Lower lobe of right lung (tissue), 2 donors: ENCODE measurements around the gene HAUS7. TPM values are rescaled to one million over a fixed set of nuclear protein-coding genes. Genes with fewer than 3 reads are reported as not detected.

ENCODE experiments used
- ATAC-seq, 2 donors: fragments of 200-7000 bp; cut with Tn5 transposase; one replicate each; pipeline ENCODE4 v1.9.1; 2020 to 2022; ENCODE audit warnings: mild to moderate bottlenecking in 2 of 2, moderate library complexity in 2 of 2
- DNase-seq: peaks from one replicate; pipeline ENCODE4 v3.0.0-alpha.2; 2020
- H3K27ac ChIP-seq: fragments of 200-600 bp; one replicate; pipeline ENCODE4 v1.8.0; 2022
- H3K27me3 ChIP-seq: fragments of 200-600 bp; one replicate; pipeline ENCODE4 v1.8.0; 2022; ENCODE audit warnings: low read depth
- H3K36me3 ChIP-seq: fragments of 200-600 bp; one replicate; pipeline ENCODE4 v1.8.0; 2022; ENCODE audit warnings: mild to moderate bottlenecking
- H3K4me1 ChIP-seq: fragments of 200-600 bp; one replicate; pipeline ENCODE4 v1.8.0; 2022
- H3K4me3 ChIP-seq: fragments of 200-600 bp; one replicate; pipeline ENCODE4 v1.8.0; 2022; ENCODE audit warnings: mild to moderate bottlenecking
- H3K9me3 ChIP-seq: fragments of 200-600 bp; one replicate; pipeline ENCODE4 v1.8.0; 2022
- CTCF ChIP-seq: fragments of 200-600 bp; IDR thresholded peaks from one replicate; pipeline ENCODE4 v1.8.0; 2022; ENCODE audit warnings: antibody characterized with exemption, mild to moderate bottlenecking
- intact Hi-C: fragments of 100-400 bp; cut with DNase I; formaldehyde crosslinking; loops from one replicate; pipeline ENCODE4 v1.11.0; 2022
- total RNA-seq: library from RNA; stranded (reverse); fragmentation: NEBNext Ultra II Directional; extraction: Animal tissue kit (Norgen Biotek cat#: 25700); gene quantifications from one replicate; pipeline ENCODE4 v1.2.1, GENCODE V29; 2021
- donor health status: DM: no; HTN: yes; CAD: no; lungs with severe emphysema.

Gene HAUS7
- total RNA-seq, 1 donor from 2014 or later, result 22.7 TPM

GRCh38 chrX:153408871-153409351 lies 61.5 kb downstream of the HAUS7 start:
- ATAC-seq (no peak), DNase-seq (no peak)
- TF ChIP-seq CTCF, result no peak
- no peaks in the 10 kb centered on the region for H3K9me3 ChIP-seq
- H3K27me3 ChIP-seq, result no peaks in the 10 kb centered on the region
- no peak overlapping the region for H3K27ac ChIP-seq
- intact Hi-C loops, result no loop called here
- no peak overlapping the region for H3K4me3 ChIP-seq
- no peaks in the 10 kb centered on the region for H3K36me3 ChIP-seq
- peaks cover 10% of the 10 kb centered on the region for H3K4me1 ChIP-seq

- H3K27me3 ChIP-seq, result no peaks in the 10 kb centered on the region
- DNase-seq (no peak), ATAC-seq (no peak)
- intact Hi-C loops, result no loop called here
- H3K4me3 ChIP-seq, result no peak overlapping the region
- H3K27ac ChIP-seq, result no peak overlapping the region
- H3K36me3 ChIP-seq, result no peaks in the 10 kb centered on the region
- no peak for TF ChIP-seq CTCF
- no peaks in the 10 kb centered on the region for H3K9me3 ChIP-seq
- H3K4me1 ChIP-seq, result peaks cover 10% of the 10 kb centered on the region
These were observed 62.1 kb downstream of the HAUS7 start for GRCh38 chrX:153408221-153408721.

- no peak for TF ChIP-seq CTCF
- H3K4me1 ChIP-seq, result peaks cover 10% of the 10 kb centered on the region
- no peaks in the 10 kb centered on the region for H3K27me3 ChIP-seq
- intact Hi-C loops, result no loop called here
- DNase-seq (no peak), ATAC-seq (no peak)
- no peak overlapping the region for H3K4me3 ChIP-seq
- H3K27ac ChIP-seq, result no peak overlapping the region
- H3K36me3 ChIP-seq, result no peaks in the 10 kb centered on the region
- H3K9me3 ChIP-seq, result no peaks in the 10 kb centered on the region
These were observed 62.6 kb downstream of the HAUS7 start for GRCh38 chrX:153407736-153408135.

GRCh38 chrX:153406903-153407302 lies 63.5 kb downstream of the HAUS7 start:
- no peaks in the 10 kb centered on the region for H3K9me3 ChIP-seq
- DNase-seq (no peak), ATAC-seq (no peak)
- no peaks in the 10 kb centered on the region for H3K27me3 ChIP-seq
- intact Hi-C loops, result no loop called here
- no peaks in the 10 kb centered on the region for H3K36me3 ChIP-seq
- H3K27ac ChIP-seq, result no peak overlapping the region
- no peak overlapping the region for H3K4me3 ChIP-seq
- no peak for TF ChIP-seq CTCF
- peaks cover 2% of the 10 kb centered on the region for H3K4me1 ChIP-seq

GRCh38 chrX:153406011-153406410 lies 64.4 kb downstream of the HAUS7 start:
- no peak overlapping the region for H3K4me3 ChIP-seq
- no peaks in the 10 kb centered on the region for H3K36me3 ChIP-seq
- intact Hi-C loops, result no loop called here
- H3K27ac ChIP-seq, result no peak overlapping the region
- H3K9me3 ChIP-seq, result no peaks in the 10 kb centered on the region
- ATAC-seq (no peak), DNase-seq (no peak)
- no peaks in the 10 kb centered on the region for H3K27me3 ChIP-seq
- no peaks in the 10 kb centered on the region for H3K4me1 ChIP-seq
- TF ChIP-seq CTCF, result no peak
